Right lobe of liver (tissue), 6 donors: ENCODE measurements around the gene PDLIM7. TPM values are rescaled to one million over a fixed set of nuclear protein-coding genes. Genes with fewer than 3 reads are reported as not detected.

Experiments
- ATAC-seq, 4 donors: fragments of 200-7000 bp; cut with Tn5 transposase; one replicate each; pipeline ENCODE4 v1.9.1; 2020; ENCODE audit warnings: mild to moderate bottlenecking in 4 of 4, moderate library complexity in 4 of 4
- DNase-seq, 3 donors: peaks; one replicate each; pipeline ENCODE4 v3.0.0-alpha.2; 2020
- H3K27ac ChIP-seq, 3 donors: fragments of 200-600 bp; one replicate each; pipeline ENCODE4 v1.8.0; 2022
- H3K27me3 ChIP-seq, 2 donors: fragments of 200-600 bp; one replicate each; pipeline ENCODE4 v1.8.0; 2022
- H3K36me3 ChIP-seq, 4 donors: fragments of 200-600 bp; sonication (generic) in 1 of 4; one replicate each; pipeline versions ENCODE4 v1.5.1 to v1.8.0; 2017 to 2022; ENCODE audit warnings: control low read depth in 1 of 4
- H3K4me1 ChIP-seq, 4 donors: fragments of 200-600 bp; sonication (generic) in 1 of 4; one replicate each; pipeline versions ENCODE4 v1.5.1 to v1.8.0; 2017 to 2022; ENCODE audit warnings: control low read depth in 1 of 4
- H3K4me3 ChIP-seq, 3 donors: fragments of 200-600 bp; one replicate each; pipeline ENCODE4 v1.8.0; 2022
- H3K9me3 ChIP-seq, 4 donors: fragments of 200-600 bp; sonication (generic) in 1 of 4; one replicate each; pipeline versions ENCODE4 v1.5.1 to v1.8.0; 2017 to 2022; ENCODE audit warnings: control low read depth in 1 of 4
- CTCF ChIP-seq, 4 donors: fragments of 200-600 bp in 3 of 4; fragments of 450-650 bp in 1 of 4; IDR thresholded peaks; one replicate each; pipeline versions ENCODE4 v1.5.1 to v1.8.0; 2016 to 2022; ENCODE audit warnings: antibody characterized with exemption in 4 of 4, mild to moderate bottlenecking in 2 of 4
- POLR2A ChIP-seq: fragments of 450-650 bp; IDR thresholded peaks from one replicate; pipeline ENCODE4 v1.6.1; 2017; ENCODE audit warnings: antibody characterized with exemption, mild to moderate bottlenecking
- WGBS: methylation state at CpG from one replicate; pipeline ENCODE4 v1.1.6; 2018; ENCODE audit warnings: low coverage, low lambda C conversion rate; ENCODE audit not compliant: insufficient coverage; ENCODE audit errors: missing lambda C conversion rate; 5-methylcytosine and 5-hydroxymethylcytosine counted together
- intact Hi-C, 2 donors: fragments of 100-400 bp; cut with DNase I; formaldehyde crosslinking; loops; one replicate each; pipeline versions ENCODE4 v1.11.2 to v1.14.1; 2022
- total RNA-seq, 6 experiments: library from RNA; depleted of rRNA in 2 of 6; stranded (reverse); fragments of >200 nt in 2 of 6; fragmentation: NEBNext Ultra II Directional in 3 of 6; extraction: Animal tissue kit (Norgen Biotek cat#: 25700) in 3 of 6; gene quantifications; one replicate each; pipeline versions ENCODE4 v1.1.0 to v1.2.4, GENCODE V29; 2016 to 2023
- donor health status: DM: no; HTN: yes; CAD: no.
- donor health status: DM: no; HTN: no; CAD: no.
- donor health status: DM: no; HTN: no; CAD: no.
- donor health status: DM: no; HTN: yes; CAD: no.
- donor health status: DM: no; HTN: yes; CAD: no.

Gene PDLIM7
- total RNA-seq, 6 experiments from 2014 or later: 3.7 to 24.0 (median 13.6) TPM

DNA sequence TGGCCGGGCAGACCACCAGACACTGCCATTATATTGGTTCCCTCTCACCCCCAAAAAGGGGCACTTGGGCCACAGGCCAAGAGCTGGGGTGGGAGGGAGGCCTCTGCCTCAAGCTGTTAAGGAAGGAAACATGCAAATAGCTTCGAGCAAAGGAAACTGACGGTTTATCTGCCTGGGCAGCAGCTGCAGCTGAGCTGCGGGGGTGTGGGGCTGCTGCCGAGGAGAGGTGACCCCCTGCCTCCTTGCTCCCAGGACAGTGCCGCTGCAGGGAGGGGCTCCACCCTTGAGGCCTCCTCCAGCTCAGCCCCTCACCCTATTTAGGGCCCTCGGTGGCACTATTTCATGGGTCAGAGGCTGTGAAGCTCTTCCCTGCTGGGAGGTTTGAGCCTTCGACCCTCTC, 11.4 kb upstream of the PDLIM7 start:
- DNase-seq (peak in 1 of 3 donors; percentile 59), ATAC-seq (peak; percentile 3 to 21 (median 15))
- Histone ChIP-seq H3K27ac (peak overlapping the region; percentile 50 to 88 (median 71)), H3K9me3 (no peaks in the 10 kb centered on the region), H3K36me3 (peaks cover 0 to 27% (median 8%) of the 10 kb centered on the region in 4 donors), H3K27me3 (no peaks in the 10 kb centered on the region), H3K4me3 (peak overlapping the region; percentile 5 to 35 (median 20)), H3K4me1 (no peaks in the 10 kb centered on the region)
- intact Hi-C loops: no loop called here
- 60% methylated on average over 2 of the region's 8 CpGs for WGBS
- TF ChIP-seq POLR2A (no peak), CTCF (IDR thresholded peaks at IDR 0.05) (no peak)

DNA sequence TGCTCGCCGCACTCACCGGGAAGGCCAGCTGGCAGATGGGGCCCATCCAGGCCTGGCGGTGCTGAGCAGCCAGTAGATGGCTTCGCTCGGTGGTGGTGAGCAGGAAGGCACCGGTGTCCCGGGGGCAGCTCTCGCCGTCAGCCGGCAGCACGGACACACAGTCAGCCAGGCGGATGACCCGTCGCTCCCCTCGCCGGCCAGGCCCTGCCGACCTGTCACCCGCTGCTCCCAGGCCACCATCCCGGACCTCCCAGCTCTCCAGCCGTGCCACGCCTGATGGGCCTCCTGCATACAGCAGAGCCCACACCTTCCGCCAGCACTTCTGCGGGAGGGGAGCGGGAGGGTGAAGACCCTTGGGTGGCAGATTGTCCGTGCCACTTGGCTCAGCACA, 10.8 kb upstream of the PDLIM7 start:
- no peaks in the 10 kb centered on the region for H3K27me3 ChIP-seq
- H3K9me3 ChIP-seq: no peaks in the 10 kb centered on the region
- H3K36me3 ChIP-seq: peaks cover 0 to 25% (median 6%) of the 10 kb centered on the region in 4 donors
- intact Hi-C loops: no loop called here
- ATAC-seq (peak; percentile 3 to 18 (median 6)), DNase-seq (peak in 1 of 3 donors; percentile 60)
- H3K27ac ChIP-seq: peak overlapping the region in 2 of 3 donors; percentile 71 to 88
- TF ChIP-seq CTCF (IDR thresholded peaks at IDR 0.05): no peak
- no peak for TF ChIP-seq POLR2A
- H3K4me1 ChIP-seq: no peaks in the 10 kb centered on the region
- peak overlapping the region in 2 of 3 donors; percentile 20 to 35 for H3K4me3 ChIP-seq
- no CpG with 5 or more reads among the region's 26 CpGs for WGBS

- H3K27me3 ChIP-seq: no peaks in the 10 kb centered on the region
- ATAC-seq (peak in 3 of 4 donors; percentile 5 to 22 (median 7)), DNase-seq (no peak)
- peaks cover 0 to 20% (median 4%) of the 10 kb centered on the region in 4 donors for H3K36me3 ChIP-seq
- peak overlapping the region in 2 of 3 donors; percentile 20 to 35 for H3K4me3 ChIP-seq
- no peaks in the 10 kb centered on the region for H3K4me1 ChIP-seq
- H3K9me3 ChIP-seq: no peaks in the 10 kb centered on the region
- intact Hi-C loops: no loop called here
- no peak for TF ChIP-seq CTCF (IDR thresholded peaks at IDR 0.05)
- no peak for TF ChIP-seq POLR2A
- H3K27ac ChIP-seq: peak overlapping the region in 2 of 3 donors; percentile 71 to 88
- 72% methylated on average over 12 of the region's 17 CpGs for WGBS
These were observed 10.3 kb upstream of the PDLIM7 start for GRCh38 chr5:177507596-177508220.

GRCh38 chr5:177507165-177507564, 9.8 kb upstream of the PDLIM7 start:
- no peak overlapping the region for H3K4me3 ChIP-seq
- 76% methylated on average over 8 of the region's 9 CpGs for WGBS

More at GRCh38 chr5:177507165-177507564, 9.8 kb upstream of the PDLIM7 start:
- DNase-seq (no peak), ATAC-seq (no peak)
- H3K9me3 ChIP-seq: no peaks in the 10 kb centered on the region
- intact Hi-C loops: no loop called here
- H3K27ac ChIP-seq: no peak overlapping the region
- H3K4me1 ChIP-seq: no peaks in the 10 kb centered on the region
- peaks cover 0 to 14% (median 4%) of the 10 kb centered on the region in 4 donors for H3K36me3 ChIP-seq
- no peak for TF ChIP-seq POLR2A
- peak in 1 of 4 donors; percentile 7 for TF ChIP-seq CTCF (IDR thresholded peaks at IDR 0.05)
- no peaks in the 10 kb centered on the region for H3K27me3 ChIP-seq
